Measurements from ENCODE around the gene LNPEP.

LNPEP gene

DNA sequence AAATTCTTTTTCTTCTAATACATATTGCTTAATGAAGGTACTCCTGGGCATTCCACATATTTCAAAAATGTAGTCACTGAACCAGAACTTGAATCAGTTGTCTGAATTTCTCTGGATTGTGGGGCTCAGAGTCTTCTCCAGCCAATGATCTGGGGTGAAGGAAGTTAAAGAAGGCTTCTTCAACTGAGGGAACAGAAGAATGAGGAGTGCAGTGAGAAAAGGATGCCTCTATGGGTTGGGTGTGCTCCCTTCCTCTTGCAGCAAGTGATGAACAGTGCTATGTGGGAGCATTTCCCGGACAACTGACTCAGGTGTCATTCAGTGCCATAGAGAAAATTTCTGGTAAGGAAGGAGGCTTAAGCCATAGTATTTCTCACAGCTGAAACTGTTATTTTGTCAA lies 7.9 kb downstream of the LNPEP start:
- Histone ChIP-seq H3K36me3 (ENCODE audit: insufficient read depth, low read length) (no peaks in the 10 kb centered on the region), H3K4me3 (ENCODE audit: low read length) (no peak overlapping the region), H3K4me2 (ENCODE audit: low read length) (no peak overlapping the region), H3K27me3 (ENCODE audit: control insufficient read depth, insufficient read depth, low read length) (no peaks in the 10 kb centered on the region), H3K9me3 (replicated peaks; ENCODE audit: low read length) (no peaks in the 10 kb centered on the region), H3K4me1 (ENCODE audit: control insufficient read depth, insufficient read depth, low read length) (peaks cover 19% of the 10 kb centered on the region), H3K9ac (ENCODE audit: low read depth, low read length) (no peak overlapping the region)

DNA sequence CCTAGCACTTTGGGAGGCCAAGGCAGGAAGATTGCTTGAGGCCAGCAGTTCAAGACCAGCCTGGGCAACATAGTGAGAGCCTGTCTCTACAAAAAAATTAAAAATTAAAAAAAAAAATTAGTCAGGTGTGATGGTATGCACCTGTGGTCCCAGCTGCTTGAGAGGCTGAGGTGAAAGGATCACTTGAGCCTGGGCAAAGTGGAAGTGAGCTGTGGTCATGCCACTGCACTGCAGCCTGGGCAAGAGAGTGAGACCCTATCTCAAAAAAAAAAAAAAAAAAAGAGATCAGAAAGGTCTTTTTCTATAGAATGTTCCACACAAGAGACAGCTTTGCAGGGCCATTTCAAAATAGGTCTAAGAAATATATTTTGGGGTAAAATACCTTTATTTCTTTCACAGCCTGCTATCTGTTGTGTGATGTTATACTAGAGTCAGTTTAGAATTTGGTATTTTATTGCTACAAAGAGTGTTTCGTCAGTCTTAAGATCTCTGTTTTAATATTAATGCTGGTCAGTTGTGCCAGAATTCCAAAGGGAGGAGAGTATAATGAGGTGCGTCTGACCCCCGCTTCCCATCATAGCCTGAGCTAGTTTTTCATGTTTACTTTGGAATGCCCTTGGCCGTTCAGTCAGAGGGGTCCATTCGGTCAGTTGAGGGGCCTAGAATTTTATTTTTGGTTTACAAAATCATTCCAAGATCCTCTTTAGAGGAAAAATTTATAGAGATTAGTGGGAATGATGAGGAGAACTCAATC lies 9.4 kb downstream of the LNPEP start:
- peaks cover 8% of the 10 kb centered on the region for H3K4me1 ChIP-seq (ENCODE audit: control insufficient read depth, insufficient read depth, low read length)
- H3K36me3 ChIP-seq (ENCODE audit: insufficient read depth, low read length), result no peaks in the 10 kb centered on the region
- H3K9ac ChIP-seq (ENCODE audit: low read depth, low read length), result no peak overlapping the region
- H3K4me3 ChIP-seq (ENCODE audit: low read length), result no peak overlapping the region
- H3K27me3 ChIP-seq (ENCODE audit: control insufficient read depth, insufficient read depth, low read length), result no peaks in the 10 kb centered on the region
- H3K9me3 ChIP-seq (replicated peaks; ENCODE audit: low read length), result no peaks in the 10 kb centered on the region
- no peak overlapping the region for H3K4me2 ChIP-seq (ENCODE audit: low read length)

DNA sequence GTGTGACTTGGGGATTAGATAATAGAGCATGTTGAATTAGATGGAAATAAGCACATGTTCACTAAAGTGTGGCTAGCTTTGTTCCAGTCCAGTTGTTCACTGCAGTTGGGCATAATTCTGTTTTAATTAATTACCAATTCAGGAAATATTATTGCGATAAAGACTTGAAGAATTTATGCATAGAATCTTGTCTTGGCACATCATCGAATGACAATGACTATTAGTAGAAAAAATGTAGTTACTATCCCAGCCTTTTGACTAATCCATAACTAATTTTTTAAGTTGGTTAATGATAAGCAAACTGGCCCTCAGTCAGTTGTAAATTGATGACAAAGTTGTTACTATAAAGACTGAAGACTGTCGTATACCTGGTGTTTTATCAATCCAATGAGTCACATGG lies 10.5 kb downstream of the LNPEP start:
- Histone ChIP-seq H3K27me3 (ENCODE audit: control insufficient read depth, insufficient read depth, low read length) (no peaks in the 10 kb centered on the region), H3K36me3 (ENCODE audit: insufficient read depth, low read length) (no peaks in the 10 kb centered on the region), H3K9me3 (replicated peaks; ENCODE audit: low read length) (no peaks in the 10 kb centered on the region), H3K9ac (ENCODE audit: low read depth, low read length) (no peak overlapping the region), H3K4me1 (ENCODE audit: control insufficient read depth, insufficient read depth, low read length) (peaks cover 3% of the 10 kb centered on the region), H3K4me2 (ENCODE audit: low read length) (no peak overlapping the region), H3K4me3 (ENCODE audit: low read length) (no peak overlapping the region)

DNA sequence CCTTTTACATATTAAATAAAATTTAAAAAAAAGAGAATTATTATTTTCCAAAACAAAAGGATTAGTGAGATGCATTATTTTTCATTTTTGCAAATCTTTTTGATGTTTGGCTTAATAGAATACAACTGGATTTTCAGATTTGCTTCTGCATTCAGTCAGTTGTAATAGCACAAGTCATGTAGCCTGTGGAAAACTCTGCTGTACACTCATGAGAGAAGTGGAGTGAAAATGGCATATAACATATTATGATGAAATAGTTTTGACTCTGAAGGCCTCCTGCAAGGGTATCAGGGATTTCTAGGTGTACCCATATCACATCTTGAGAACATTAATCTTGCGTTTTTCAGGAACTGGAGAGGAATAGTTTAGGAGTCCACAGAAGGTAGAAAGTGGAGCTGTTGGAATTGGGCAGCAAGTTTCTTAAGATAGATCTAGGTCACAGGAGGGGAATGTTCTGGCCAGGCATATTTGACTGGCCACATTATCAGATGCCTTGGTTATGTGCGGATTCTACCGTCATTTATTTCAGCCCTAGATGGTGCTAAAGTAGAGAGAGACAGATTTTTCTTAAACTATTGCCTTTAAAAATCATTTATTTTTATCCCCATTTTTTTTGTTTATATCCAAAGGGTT lies 16.4 kb downstream of the LNPEP start:
- no peaks in the 10 kb centered on the region for H3K27me3 ChIP-seq (ENCODE audit: control insufficient read depth, insufficient read depth, low read length)
- H3K9ac ChIP-seq (ENCODE audit: low read depth, low read length), result no peak overlapping the region
- no peaks in the 10 kb centered on the region for H3K4me1 ChIP-seq (ENCODE audit: control insufficient read depth, insufficient read depth, low read length)
- no peak overlapping the region for H3K4me3 ChIP-seq (ENCODE audit: low read length)
- no peaks in the 10 kb centered on the region for H3K9me3 ChIP-seq (replicated peaks; ENCODE audit: low read length)
- no peaks in the 10 kb centered on the region for H3K36me3 ChIP-seq (ENCODE audit: insufficient read depth, low read length)
- H3K4me2 ChIP-seq (ENCODE audit: low read length), result no peak overlapping the region

DNA sequence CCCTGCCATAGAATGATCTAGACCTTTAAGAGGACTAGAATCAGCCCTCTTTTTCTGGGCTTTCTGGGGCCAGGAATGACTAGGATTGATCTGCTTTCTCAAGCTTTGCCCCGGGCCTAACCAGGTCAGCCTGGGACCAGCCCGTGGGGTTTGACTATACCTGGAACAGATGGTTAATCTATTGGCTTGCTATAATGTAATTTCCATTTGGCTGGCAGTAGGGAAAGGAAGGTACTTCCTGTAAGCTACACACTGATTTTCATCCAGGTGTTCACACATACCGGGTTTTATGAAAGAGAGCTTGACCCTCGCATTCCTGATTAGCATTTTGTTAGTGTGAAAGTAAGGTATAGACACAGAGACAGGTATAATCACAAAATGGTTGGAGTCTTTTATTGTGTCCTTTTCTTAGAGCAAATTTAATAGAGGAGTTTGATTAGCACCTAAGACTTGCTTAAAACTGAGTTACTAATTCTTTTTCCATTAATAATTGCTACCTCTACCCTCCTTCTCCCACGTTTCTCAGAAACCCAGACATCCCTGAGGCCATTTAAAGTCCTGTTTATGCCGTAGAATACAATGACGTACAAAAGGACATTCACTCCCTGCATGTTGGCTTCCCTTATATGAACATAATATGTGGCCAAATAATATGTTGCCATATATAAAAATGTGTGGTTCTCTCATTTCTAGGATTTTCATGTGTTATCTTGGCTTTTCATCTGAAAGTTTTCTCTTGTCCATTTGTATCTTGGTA lies 17.3 kb downstream of the LNPEP start:
- H3K4me1 ChIP-seq (ENCODE audit: control insufficient read depth, insufficient read depth, low read length), result no peaks in the 10 kb centered on the region
- no peaks in the 10 kb centered on the region for H3K27me3 ChIP-seq (ENCODE audit: control insufficient read depth, insufficient read depth, low read length)
- H3K4me2 ChIP-seq (ENCODE audit: low read length), result no peak overlapping the region
- no peaks in the 10 kb centered on the region for H3K36me3 ChIP-seq (ENCODE audit: insufficient read depth, low read length)
- H3K9ac ChIP-seq (ENCODE audit: low read depth, low read length), result no peak overlapping the region
- no peaks in the 10 kb centered on the region for H3K9me3 ChIP-seq (replicated peaks; ENCODE audit: low read length)
- H3K4me3 ChIP-seq (ENCODE audit: low read length), result no peak overlapping the region

DNA sequence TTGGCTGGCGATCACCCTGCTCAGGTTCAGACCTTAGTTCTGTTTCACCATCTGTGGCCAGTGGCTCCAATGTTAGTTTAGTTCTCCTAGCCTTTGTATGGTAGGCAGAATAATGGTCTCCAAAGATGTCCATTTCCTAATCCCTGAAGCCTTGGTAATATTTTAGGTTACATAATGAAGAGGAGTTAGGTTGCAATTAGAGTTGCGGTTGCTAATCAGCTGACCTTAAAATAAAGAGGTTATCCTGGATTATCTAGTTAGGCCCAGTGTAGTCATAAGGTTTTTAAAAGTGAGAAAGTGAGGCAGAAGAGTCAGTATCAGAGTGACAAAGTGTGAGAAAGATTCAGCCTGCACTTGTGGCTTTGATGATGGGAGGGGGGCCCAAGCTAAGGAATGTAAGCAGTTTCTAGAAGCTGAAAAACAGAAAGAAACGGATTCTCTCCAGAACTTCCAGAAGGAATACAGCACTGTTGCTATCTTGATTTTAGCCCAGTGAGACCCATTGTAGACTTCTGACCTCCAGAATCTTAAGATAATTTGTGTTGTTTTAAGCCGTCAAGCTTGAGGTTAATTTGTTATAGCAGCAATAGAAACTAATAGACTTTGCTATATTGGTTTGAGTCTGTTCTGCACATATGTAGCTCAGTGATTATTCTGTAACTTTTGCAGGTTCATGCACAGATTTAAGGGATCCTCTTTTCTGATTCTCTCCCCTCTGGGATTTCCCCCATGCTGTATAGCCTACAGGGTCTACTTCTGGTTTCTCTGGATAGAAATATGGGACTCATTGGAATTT lies 21.6 kb downstream of the LNPEP start:
- Histone ChIP-seq H3K9me3 (replicated peaks; ENCODE audit: low read length) (no peaks in the 10 kb centered on the region), H3K4me2 (ENCODE audit: low read length) (no peak overlapping the region), H3K4me3 (ENCODE audit: low read length) (no peak overlapping the region), H3K9ac (ENCODE audit: low read depth, low read length) (no peak overlapping the region), H3K36me3 (ENCODE audit: insufficient read depth, low read length) (no peaks in the 10 kb centered on the region), H3K27me3 (ENCODE audit: control insufficient read depth, insufficient read depth, low read length) (no peaks in the 10 kb centered on the region), H3K4me1 (ENCODE audit: control insufficient read depth, insufficient read depth, low read length) (peaks cover under 1% of the 10 kb centered on the region)

DNA sequence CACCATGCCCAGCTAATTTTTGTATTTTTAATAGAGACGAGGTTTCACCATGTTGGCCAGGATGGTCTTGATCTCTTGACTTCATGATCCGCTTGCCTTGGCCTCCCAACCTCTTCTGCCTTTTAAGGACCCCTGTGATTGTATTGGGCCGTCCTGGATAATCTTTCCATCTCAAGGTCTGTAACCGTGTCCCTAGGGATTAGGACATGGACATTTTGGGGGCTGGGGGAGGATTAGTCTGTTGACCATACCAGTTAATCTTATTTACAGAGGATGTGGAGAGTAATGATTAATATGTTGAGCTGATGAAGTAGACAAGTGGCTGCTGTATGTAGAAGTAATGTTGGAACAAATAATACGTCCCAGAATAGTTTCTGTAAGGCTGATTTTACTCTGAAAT lies 23.1 kb downstream of the LNPEP start:
- Histone ChIP-seq H3K4me2 (ENCODE audit: low read length) (no peak overlapping the region), H3K4me3 (ENCODE audit: low read length) (no peak overlapping the region), H3K9me3 (replicated peaks; ENCODE audit: low read length) (no peaks in the 10 kb centered on the region), H3K4me1 (ENCODE audit: control insufficient read depth, insufficient read depth, low read length) (peaks cover 11% of the 10 kb centered on the region), H3K9ac (ENCODE audit: low read depth, low read length) (no peak overlapping the region), H3K36me3 (ENCODE audit: insufficient read depth, low read length) (no peaks in the 10 kb centered on the region), H3K27me3 (ENCODE audit: control insufficient read depth, insufficient read depth, low read length) (no peaks in the 10 kb centered on the region)

DNA sequence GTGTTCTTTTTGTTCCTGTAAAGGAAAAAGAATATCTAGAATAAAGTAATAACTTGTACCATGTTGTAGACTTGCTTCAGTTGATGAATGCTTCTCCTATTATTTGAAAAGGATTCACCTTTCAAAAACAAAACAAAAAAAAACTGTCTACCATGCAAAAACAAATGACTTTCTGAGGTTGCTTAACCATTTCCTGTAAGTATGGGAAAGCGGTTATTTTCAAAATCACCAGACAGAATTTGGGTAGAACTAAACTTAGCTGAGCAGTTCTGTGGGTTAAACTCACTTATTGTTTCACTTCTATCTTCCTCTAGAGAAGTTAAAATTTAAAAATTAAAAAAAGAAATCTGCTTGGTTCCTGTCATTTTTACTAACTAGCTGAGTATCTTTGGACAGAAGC lies 25.2 kb downstream of the LNPEP start:
- Histone ChIP-seq H3K9ac (ENCODE audit: low read depth, low read length) (no peak overlapping the region), H3K4me1 (ENCODE audit: control insufficient read depth, insufficient read depth, low read length) (peaks cover 11% of the 10 kb centered on the region), H3K27me3 (ENCODE audit: control insufficient read depth, insufficient read depth, low read length) (no peaks in the 10 kb centered on the region), H3K36me3 (ENCODE audit: insufficient read depth, low read length) (no peaks in the 10 kb centered on the region), H3K4me3 (ENCODE audit: low read length) (no peak overlapping the region), H3K9me3 (replicated peaks; ENCODE audit: low read length) (no peaks in the 10 kb centered on the region), H3K4me2 (ENCODE audit: low read length) (no peak overlapping the region)

DNA sequence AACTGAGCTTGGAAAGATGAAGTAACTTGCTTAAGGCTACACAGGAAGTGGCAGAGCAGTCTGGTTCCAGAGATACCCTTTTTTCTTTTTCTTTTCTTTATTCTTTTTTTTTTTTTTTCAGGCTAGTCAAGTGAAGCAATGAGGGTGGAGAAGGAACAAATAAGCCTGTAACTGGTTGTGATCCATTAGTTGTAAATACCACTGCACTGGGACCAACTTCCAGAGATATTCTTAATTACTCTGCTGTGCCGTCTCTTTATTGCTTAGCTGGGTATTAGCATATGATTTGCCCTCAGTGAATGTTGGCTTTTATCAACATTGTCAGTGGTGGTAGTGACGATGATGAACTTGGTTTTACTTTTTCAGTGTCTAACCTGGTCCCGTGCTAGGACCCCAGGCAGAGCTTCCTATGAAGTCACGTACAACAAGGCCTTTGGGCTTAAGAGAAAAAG lies 26.7 kb downstream of the LNPEP start:
- H3K9ac ChIP-seq (ENCODE audit: low read depth, low read length), result no peak overlapping the region
- H3K4me3 ChIP-seq (ENCODE audit: low read length), result no peak overlapping the region
- H3K27me3 ChIP-seq (ENCODE audit: control insufficient read depth, insufficient read depth, low read length), result no peaks in the 10 kb centered on the region
- H3K4me2 ChIP-seq (ENCODE audit: low read length), result peak overlapping the region; percentile 16
- H3K4me1 ChIP-seq (ENCODE audit: control insufficient read depth, insufficient read depth, low read length), result peaks cover 12% of the 10 kb centered on the region
- H3K9me3 ChIP-seq (replicated peaks; ENCODE audit: low read length), result no peaks in the 10 kb centered on the region
- H3K36me3 ChIP-seq (ENCODE audit: insufficient read depth, low read length), result no peaks in the 10 kb centered on the region

DNA sequence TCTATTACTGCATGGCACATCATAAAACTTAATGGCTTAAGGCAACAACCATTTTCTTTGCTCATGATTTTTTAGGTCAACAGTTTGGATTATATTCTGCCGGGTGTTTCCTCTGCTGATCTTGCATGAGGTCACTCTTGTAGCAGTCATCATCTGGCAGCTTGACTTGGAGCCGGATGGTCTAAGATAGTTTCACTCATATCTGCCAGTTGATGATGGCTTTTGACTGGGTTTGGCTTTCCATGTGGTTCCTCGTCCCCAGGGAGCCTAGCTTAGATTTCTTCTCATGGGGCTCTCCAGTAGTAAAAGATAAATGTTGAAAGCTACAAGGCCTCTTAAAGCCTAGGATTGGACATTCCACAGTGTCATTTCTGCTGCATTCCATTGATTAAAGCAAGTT lies 27.4 kb downstream of the LNPEP start:
- Histone ChIP-seq H3K4me1 (ENCODE audit: control insufficient read depth, insufficient read depth, low read length) (peaks cover 19% of the 10 kb centered on the region), H3K27me3 (ENCODE audit: control insufficient read depth, insufficient read depth, low read length) (no peaks in the 10 kb centered on the region), H3K9ac (ENCODE audit: low read depth, low read length) (no peak overlapping the region), H3K9me3 (replicated peaks; ENCODE audit: low read length) (no peaks in the 10 kb centered on the region), H3K4me3 (ENCODE audit: low read length) (no peak overlapping the region), H3K4me2 (ENCODE audit: low read length) (no peak overlapping the region), H3K36me3 (ENCODE audit: insufficient read depth, low read length) (no peaks in the 10 kb centered on the region)

DNA sequence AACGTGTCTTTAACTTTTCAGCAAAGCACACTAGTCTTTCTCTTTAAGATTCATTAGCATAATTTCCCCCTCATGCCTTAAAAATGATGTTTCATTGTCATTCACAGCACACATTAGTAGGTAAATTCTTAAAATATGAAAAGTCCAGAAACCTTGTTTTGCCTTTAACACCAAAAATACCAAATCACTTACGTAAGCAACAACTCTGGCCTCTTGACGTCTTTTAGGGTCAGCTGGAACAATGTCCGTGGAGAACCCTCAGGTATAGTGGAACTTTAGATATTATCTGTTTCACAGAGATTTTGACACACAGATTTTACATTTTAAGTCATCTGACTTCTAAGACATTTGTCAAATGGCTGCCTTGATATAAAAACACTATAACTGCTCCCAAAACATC lies 30.9 kb downstream of the LNPEP start:
- H3K9me3 ChIP-seq (replicated peaks; ENCODE audit: low read length), result no peaks in the 10 kb centered on the region
- H3K27me3 ChIP-seq (ENCODE audit: control insufficient read depth, insufficient read depth, low read length), result no peaks in the 10 kb centered on the region
- no peak overlapping the region for H3K4me2 ChIP-seq (ENCODE audit: low read length)
- no peak overlapping the region for H3K9ac ChIP-seq (ENCODE audit: low read depth, low read length)
- H3K4me1 ChIP-seq (ENCODE audit: control insufficient read depth, insufficient read depth, low read length), result peaks cover 26% of the 10 kb centered on the region
- H3K4me3 ChIP-seq (ENCODE audit: low read length), result no peak overlapping the region
- no peaks in the 10 kb centered on the region for H3K36me3 ChIP-seq (ENCODE audit: insufficient read depth, low read length)

Measured in skeletal muscle satellite cell (primary cell).